ENCODE results near the gene CCDC178. TPM values are rescaled to one million over a fixed set of nuclear protein-coding genes. Genes with fewer than 3 reads are reported as not detected.

CCDC178 gene
- total RNA-seq, 1 donor from 2014 or later: 2.8 TPM

DNA sequence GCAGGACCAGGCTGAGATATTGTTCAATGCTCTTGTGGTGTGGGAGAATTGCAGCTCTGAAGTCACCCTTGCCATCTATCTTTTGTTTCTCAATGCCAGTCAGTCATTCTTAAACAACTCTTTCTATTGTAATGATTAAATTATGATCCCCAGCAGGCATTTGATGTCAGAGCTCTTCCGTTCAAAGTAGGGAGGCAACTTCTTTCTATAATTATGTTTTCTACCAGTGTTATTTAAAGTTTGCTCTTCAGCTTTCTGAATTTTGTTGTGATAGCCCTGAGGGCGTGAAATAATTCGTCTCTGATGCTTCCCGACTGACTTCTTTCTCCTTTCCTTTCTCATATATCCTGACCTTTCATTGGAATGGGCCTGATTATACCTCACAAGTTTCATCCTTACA, 506.3 kb downstream of the CCDC178 start:
- no peak for DNase-seq (ENCODE audit: extremely low spot score, unreplicated experiment)
- Mint-ChIP-seq H3K27ac (no peak overlapping the region), H3K27me3 (peaks cover 3% of the 10 kb centered on the region), H3K4me3 (no peak overlapping the region), H3K4me1 (ENCODE audit: unreplicated experiment) (peaks cover 14% of the 10 kb centered on the region), H3K36me3 (no peaks in the 10 kb centered on the region), H3K9me3 (no peaks in the 10 kb centered on the region)
- TF ChIP-seq, protein P1, sequence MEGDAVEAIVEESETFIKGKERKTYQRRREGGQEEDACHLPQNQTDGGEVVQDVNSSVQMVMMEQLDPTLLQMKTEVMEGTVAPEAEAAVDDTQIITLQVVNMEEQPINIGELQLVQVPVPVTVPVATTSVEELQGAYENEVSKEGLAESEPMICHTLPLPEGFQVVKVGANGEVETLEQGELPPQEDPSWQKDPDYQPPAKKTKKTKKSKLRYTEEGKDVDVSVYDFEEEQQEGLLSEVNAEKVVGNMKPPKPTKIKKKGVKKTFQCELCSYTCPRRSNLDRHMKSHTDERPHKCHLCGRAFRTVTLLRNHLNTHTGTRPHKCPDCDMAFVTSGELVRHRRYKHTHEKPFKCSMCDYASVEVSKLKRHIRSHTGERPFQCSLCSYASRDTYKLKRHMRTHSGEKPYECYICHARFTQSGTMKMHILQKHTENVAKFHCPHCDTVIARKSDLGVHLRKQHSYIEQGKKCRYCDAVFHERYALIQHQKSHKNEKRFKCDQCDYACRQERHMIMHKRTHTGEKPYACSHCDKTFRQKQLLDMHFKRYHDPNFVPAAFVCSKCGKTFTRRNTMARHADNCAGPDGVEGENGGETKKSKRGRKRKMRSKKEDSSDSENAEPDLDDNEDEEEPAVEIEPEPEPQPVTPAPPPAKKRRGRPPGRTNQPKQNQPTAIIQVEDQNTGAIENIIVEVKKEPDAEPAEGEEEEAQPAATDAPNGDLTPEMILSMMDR (conservative IDR thresholded peaks at IDR 0.05): no peak

DNA sequence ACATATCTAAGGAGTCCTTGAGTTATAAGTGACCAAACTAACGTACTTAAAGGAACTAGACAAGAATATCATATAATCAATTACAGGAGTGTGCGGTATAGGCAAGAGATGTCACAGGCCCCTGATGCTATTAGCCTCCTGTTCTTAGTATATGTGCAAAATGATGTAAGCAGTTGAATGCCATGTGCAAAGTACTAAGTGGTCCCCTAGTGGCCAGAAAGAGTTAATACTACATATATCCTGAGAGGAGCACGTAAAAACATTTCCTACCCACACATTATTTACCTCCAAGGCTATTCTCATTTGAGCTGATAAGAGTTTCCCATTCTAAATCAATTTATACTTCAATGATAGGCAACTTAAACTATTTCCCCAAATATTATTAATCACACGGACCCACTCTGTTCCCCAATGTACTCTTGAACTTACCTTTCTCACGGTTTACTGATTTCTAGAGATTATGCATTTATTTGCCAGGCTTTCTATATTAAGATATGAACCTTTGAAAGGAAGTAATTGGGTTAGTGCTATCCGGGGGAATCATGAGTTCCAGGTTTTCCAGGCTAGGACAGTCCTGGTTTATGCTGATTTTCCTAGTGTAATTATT, 509.7 kb downstream of the CCDC178 start:
- Mint-ChIP-seq H3K4me1 (ENCODE audit: unreplicated experiment) (peaks cover 7% of the 10 kb centered on the region), H3K9me3 (no peaks in the 10 kb centered on the region), H3K36me3 (no peaks in the 10 kb centered on the region), H3K27me3 (no peaks in the 10 kb centered on the region), H3K4me3 (no peak overlapping the region), H3K27ac (no peak overlapping the region)
- DNase-seq (ENCODE audit: extremely low spot score, unreplicated experiment): no peak
- TF ChIP-seq, protein P1 (conservative IDR thresholded peaks at IDR 0.05): peak; percentile 80

DNA sequence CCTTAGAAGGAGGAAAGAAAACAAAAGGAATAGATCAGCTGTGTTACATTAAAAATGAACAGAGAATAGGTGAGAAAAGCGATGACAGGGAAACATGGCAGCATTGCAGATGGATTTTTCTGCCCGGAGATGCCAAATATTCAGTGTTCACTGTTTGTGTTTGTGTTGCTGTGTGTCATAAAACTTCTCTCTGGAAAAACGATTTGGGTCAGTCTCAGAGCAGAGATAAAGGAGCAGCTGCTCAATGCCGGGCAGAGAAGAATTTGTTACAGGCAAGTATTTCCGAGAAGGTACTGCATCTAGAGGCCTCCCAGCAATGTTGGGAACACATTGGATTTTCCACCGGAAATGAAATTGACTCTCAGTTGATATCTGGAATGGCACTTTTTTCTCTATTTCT, 511.3 kb downstream of the CCDC178 start:
- DNase-seq (ENCODE audit: extremely low spot score, unreplicated experiment): no peak
- Mint-ChIP-seq H3K4me1 (ENCODE audit: unreplicated experiment) (peaks cover 4% of the 10 kb centered on the region), H3K36me3 (no peaks in the 10 kb centered on the region), H3K27ac (no peak overlapping the region), H3K9me3 (no peaks in the 10 kb centered on the region), H3K27me3 (no peaks in the 10 kb centered on the region), H3K4me3 (no peak overlapping the region)
- TF ChIP-seq, protein P1 (conservative IDR thresholded peaks at IDR 0.05): no peak

DNA sequence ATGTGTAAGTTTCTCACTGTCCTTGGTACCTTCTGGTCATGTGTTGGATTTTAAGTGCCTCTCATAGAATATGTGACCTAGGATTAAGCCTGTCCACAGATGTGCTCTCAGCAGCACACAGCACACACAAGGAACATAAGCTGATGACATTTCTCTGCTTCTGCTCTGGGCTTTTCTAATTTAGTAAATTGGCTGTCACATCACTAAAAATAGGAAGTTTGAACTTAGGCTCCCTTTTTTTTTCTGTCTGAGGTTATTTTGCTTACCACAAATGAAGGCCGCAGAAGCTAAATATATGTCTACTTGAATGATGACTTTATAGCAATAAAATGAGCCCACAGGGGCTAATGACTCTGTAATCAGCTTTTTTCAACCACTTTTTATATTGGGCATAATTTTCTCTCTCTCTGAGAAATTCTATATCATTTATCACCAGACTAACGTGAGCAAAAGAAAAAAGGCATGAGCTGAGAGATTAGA, 517.5 kb downstream of the CCDC178 start:
- H3K27me3 Mint-ChIP-seq: peaks cover 2% of the 10 kb centered on the region
- no peak overlapping the region for H3K4me3 Mint-ChIP-seq
- no peaks in the 10 kb centered on the region for H3K36me3 Mint-ChIP-seq
- DNase-seq (ENCODE audit: extremely low spot score, unreplicated experiment): no peak
- TF ChIP-seq, protein P1 (conservative IDR thresholded peaks at IDR 0.05): no peak
- no peaks in the 10 kb centered on the region for H3K9me3 Mint-ChIP-seq
- peaks cover 12% of the 10 kb centered on the region for H3K4me1 Mint-ChIP-seq (ENCODE audit: unreplicated experiment)
- no peak overlapping the region for H3K27ac Mint-ChIP-seq

DNA sequence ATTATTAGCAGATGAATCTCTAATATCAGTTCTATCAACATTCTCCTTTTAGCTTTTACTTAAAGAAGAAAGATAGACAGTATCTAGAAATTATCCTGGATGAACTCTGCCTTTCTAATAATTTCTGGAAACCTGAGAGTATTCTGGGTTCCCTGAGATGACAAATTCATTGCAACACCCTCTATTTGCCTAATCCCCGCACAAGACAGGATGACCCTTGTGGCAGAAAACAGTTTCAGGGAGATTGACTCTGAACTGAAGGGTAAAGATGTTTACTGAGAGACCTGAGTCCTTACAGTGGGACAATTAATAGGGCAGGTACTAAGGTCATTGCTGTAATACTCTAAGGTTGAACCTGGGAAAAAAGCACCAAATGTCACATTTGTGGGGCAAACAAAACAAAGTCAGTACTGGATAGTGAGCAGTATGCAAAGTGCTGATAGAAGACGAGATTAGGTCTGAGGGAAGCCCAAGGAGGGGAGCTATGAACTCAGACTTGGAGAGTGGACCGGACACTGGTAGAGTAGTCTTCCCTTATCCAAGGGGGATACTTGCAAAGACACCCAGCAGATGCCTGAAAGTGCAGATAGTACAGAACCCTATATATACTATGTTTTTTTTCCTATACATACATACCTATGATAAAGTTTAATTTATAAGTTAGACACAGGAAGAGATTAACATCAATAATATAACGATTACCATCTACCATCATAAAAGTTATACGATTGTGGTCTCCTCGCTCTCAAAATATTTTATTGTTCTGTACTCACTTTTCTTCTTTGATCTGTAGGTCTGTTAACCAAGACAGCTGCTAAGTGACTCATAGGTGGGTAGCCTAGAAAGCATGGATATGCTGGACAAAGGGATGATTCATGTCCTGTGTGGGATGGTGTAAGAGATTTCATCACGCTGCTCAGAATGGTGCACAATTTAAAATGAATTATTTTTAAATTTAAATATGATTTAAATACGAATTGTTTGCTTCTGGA, 519.4 kb downstream of the CCDC178 start:
- DNase-seq (ENCODE audit: extremely low spot score, unreplicated experiment): no peak
- no peaks in the 10 kb centered on the region for H3K9me3 Mint-ChIP-seq
- TF ChIP-seq, protein P1 (conservative IDR thresholded peaks at IDR 0.05): no peak
- no peaks in the 10 kb centered on the region for H3K36me3 Mint-ChIP-seq
- no peak overlapping the region for H3K27ac Mint-ChIP-seq
- no peak overlapping the region for H3K4me3 Mint-ChIP-seq
- H3K27me3 Mint-ChIP-seq: peaks cover 3% of the 10 kb centered on the region
- peaks cover 17% of the 10 kb centered on the region for H3K4me1 Mint-ChIP-seq (ENCODE audit: unreplicated experiment)
